ENCODE data around the gene CNDP1. TPM values are rescaled to one million over a fixed set of nuclear protein-coding genes. Genes with fewer than 3 reads are reported as not detected.

CNDP1 gene
- total RNA-seq, 1 donor from 2014 or later: 0.27 TPM

- H3K27ac Mint-ChIP-seq (ENCODE audit: unreplicated experiment): peak within 1 kb of the TSS; percentile 98
- H3K9me3 Mint-ChIP-seq (ENCODE audit: unreplicated experiment): peaks cover 11% of the 10 kb centered on the region
- no peak for TF ChIP-seq CTCF (IDR thresholded peaks at IDR 0.05; ENCODE audit: partially characterized antibody, unreplicated experiment)
- no peaks in the 10 kb centered on the region for H3K36me3 Mint-ChIP-seq (ENCODE audit: unreplicated experiment)
- H3K27me3 Mint-ChIP-seq (ENCODE audit: unreplicated experiment): peaks cover 9% of the 10 kb centered on the region
- peaks cover 8% of the 10 kb centered on the region for H3K4me1 Mint-ChIP-seq (ENCODE audit: low read depth, unreplicated experiment)
- peak; percentile 87 for DNase-seq
- H3K4me3 Mint-ChIP-seq (ENCODE audit: unreplicated experiment): peak within 1 kb of the TSS; percentile 93
Measured at GRCh38 chr18:74597662-74598349, 63.5 kb downstream of the CNDP1 start, which contains the start of gene ZNF407. TSS of gene ZNF407 (plus strand) at chr18:74597870. CDS start at chr18:74631020, 33,150 bp downstream.

GRCh38 chr18:74598350-74599001, 64.2 kb downstream of the CNDP1 start:
- H3K4me1 Mint-ChIP-seq (ENCODE audit: low read depth, unreplicated experiment): peaks cover 8% of the 10 kb centered on the region
- peaks cover 11% of the 10 kb centered on the region for H3K9me3 Mint-ChIP-seq (ENCODE audit: unreplicated experiment)
- TF ChIP-seq CTCF (IDR thresholded peaks at IDR 0.05; ENCODE audit: partially characterized antibody, unreplicated experiment): peak; percentile 12
- no peaks in the 10 kb centered on the region for H3K36me3 Mint-ChIP-seq (ENCODE audit: unreplicated experiment)
- DNase-seq: peak; percentile 59
- peak overlapping the region; percentile 92 for H3K4me3 Mint-ChIP-seq (ENCODE audit: unreplicated experiment)
- peaks cover 9% of the 10 kb centered on the region for H3K27me3 Mint-ChIP-seq (ENCODE audit: unreplicated experiment)
- peak overlapping the region; percentile 86 for H3K27ac Mint-ChIP-seq (ENCODE audit: unreplicated experiment)

- Mint-ChIP-seq H3K4me3 (ENCODE audit: unreplicated experiment) (no peak overlapping the region), H3K9me3 (ENCODE audit: unreplicated experiment) (peaks cover 5% of the 10 kb centered on the region), H3K4me1 (ENCODE audit: low read depth, unreplicated experiment) (peaks cover 6% of the 10 kb centered on the region), H3K36me3 (ENCODE audit: unreplicated experiment) (no peaks in the 10 kb centered on the region), H3K27me3 (ENCODE audit: unreplicated experiment) (peaks cover 3% of the 10 kb centered on the region), H3K27ac (ENCODE audit: unreplicated experiment) (no peak overlapping the region)
- no peak for TF ChIP-seq CTCF (IDR thresholded peaks at IDR 0.05; ENCODE audit: partially characterized antibody, unreplicated experiment)
- DNase-seq: no peak
Measured at GRCh38 chr18:74604361-74604760, 70.1 kb downstream of the CNDP1 start.

- Mint-ChIP-seq H3K27ac (ENCODE audit: unreplicated experiment) (no peak overlapping the region), H3K27me3 (ENCODE audit: unreplicated experiment) (peaks cover 3% of the 10 kb centered on the region), H3K4me1 (ENCODE audit: low read depth, unreplicated experiment) (peaks cover 6% of the 10 kb centered on the region), H3K9me3 (ENCODE audit: unreplicated experiment) (peaks cover 5% of the 10 kb centered on the region), H3K36me3 (ENCODE audit: unreplicated experiment) (no peaks in the 10 kb centered on the region), H3K4me3 (ENCODE audit: unreplicated experiment) (no peak overlapping the region)
- no peak for TF ChIP-seq CTCF (IDR thresholded peaks at IDR 0.05; ENCODE audit: partially characterized antibody, unreplicated experiment)
- no peak for DNase-seq
Measured at GRCh38 chr18:74604774-74605173, 70.5 kb downstream of the CNDP1 start.

- Mint-ChIP-seq H3K27ac (ENCODE audit: unreplicated experiment) (no peak overlapping the region), H3K36me3 (ENCODE audit: unreplicated experiment) (no peaks in the 10 kb centered on the region), H3K4me3 (ENCODE audit: unreplicated experiment) (no peak overlapping the region), H3K27me3 (ENCODE audit: unreplicated experiment) (no peaks in the 10 kb centered on the region), H3K9me3 (ENCODE audit: unreplicated experiment) (peaks cover 2% of the 10 kb centered on the region), H3K4me1 (ENCODE audit: low read depth, unreplicated experiment) (peaks cover 3% of the 10 kb centered on the region)
- DNase-seq: no peak
- no peak for TF ChIP-seq CTCF (IDR thresholded peaks at IDR 0.05; ENCODE audit: partially characterized antibody, unreplicated experiment)
Measured at GRCh38 chr18:74608681-74609080, 74.4 kb downstream of the CNDP1 start.

All from glutamatergic neuron (in vitro differentiated cells).